OCI-LY1 (cell line): ENCODE results near the gene SRPRA.

Experiments used
- EZH2 ChIP-seq: fragments of 200-600 bp; sonication (generic), shearing (Covaris generic); IDR thresholded peaks from 2 replicates; pipeline ENCODE4 v1.8.0; 2017; ENCODE audit warnings: borderline replicate concordance, mixed run types, mild to moderate bottlenecking, antibody characterized with exemption, low read length, moderate library complexity, mixed read lengths
- TF ChIP-seq, protein P1 (sequence below): fragments of 200-600 bp; sonication (generic), shearing (Covaris generic); IDR thresholded peaks from 2 replicates; pipeline ENCODE4 v1.5.1; 2017; ENCODE audit warnings: mild to moderate bottlenecking, antibody characterized with exemption, low read length, moderate library complexity, mixed read lengths

DNA sequence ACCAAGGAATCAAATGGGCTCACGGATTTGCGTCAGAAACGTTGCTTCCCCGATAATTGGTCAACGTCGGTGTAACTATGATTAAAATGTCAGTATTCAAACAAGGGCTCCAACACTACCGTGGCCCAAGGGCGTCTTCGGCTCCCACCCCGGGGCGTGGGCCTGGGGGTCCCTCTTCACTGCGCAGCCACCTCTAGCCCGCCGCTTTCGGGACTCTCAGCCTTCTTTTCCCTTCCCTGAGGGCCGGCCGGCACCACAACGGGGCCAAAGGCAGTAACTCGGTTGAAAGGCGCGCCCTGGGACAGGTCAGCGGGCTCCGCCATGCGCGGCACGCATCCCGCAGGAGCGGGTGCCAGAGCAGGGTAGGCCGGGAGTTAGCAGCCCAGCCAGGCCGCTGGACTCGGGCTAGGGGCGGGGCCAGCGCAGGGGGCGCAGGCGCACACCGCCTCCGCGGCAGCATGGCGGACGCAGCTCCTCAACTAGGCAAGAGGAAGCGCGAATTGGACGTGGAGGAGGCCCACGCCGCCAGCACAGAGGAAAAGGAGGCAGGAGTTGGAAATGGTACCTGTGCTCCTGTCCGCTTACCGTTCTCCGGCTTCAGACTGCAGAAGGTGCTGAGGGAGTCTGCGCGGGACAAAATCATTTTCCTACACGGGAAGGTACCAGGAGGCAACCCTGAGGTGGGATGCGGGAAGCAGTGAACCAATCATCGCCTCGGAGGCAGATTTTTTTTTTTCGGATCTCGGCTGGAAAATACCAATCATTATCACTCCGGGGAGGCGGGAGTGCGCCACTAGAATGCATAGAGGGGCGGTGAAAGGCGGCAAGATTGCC is 35.1 kb upstream of the SRPRA start, which contains the start of gene DCPS:
- TF ChIP-seq, protein P1, sequence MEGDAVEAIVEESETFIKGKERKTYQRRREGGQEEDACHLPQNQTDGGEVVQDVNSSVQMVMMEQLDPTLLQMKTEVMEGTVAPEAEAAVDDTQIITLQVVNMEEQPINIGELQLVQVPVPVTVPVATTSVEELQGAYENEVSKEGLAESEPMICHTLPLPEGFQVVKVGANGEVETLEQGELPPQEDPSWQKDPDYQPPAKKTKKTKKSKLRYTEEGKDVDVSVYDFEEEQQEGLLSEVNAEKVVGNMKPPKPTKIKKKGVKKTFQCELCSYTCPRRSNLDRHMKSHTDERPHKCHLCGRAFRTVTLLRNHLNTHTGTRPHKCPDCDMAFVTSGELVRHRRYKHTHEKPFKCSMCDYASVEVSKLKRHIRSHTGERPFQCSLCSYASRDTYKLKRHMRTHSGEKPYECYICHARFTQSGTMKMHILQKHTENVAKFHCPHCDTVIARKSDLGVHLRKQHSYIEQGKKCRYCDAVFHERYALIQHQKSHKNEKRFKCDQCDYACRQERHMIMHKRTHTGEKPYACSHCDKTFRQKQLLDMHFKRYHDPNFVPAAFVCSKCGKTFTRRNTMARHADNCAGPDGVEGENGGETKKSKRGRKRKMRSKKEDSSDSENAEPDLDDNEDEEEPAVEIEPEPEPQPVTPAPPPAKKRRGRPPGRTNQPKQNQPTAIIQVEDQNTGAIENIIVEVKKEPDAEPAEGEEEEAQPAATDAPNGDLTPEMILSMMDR = no peak
- TF ChIP-seq EZH2 = no peak
